SK-N-SH (cell line): ENCODE results near the gene HECW1. TPM values are rescaled to one million over a fixed set of nuclear protein-coding genes. Genes with fewer than 3 reads are reported as not detected.
A peak's percentile ranks its signal among the peaks of the same experiment; 100 is the strongest.

ENCODE experiments used
- CTCF ChIA-PET: fragments of 300-600, 350-600 bp; formaldehyde crosslinking; extraction: SDS; loops from one replicate; lab custom pipeline; 2021; lab: Yijun Ruan, JAX
- POLR2A ChIA-PET: fragments of 350-600 bp; sonication (Branson Sonifier 250); formaldehyde crosslinking; extraction: SDS; loops from one replicate; lab custom pipeline; 2020; ENCODE audit warnings: antibody characterized with exemption, inconsistent platforms; lab: Yijun Ruan, JAX
- DNase-seq: peaks from one replicate; pipeline ENCODE4 v3.0.0; 2012
- H2AFZ ChIP-seq: fragments of 200-600 bp; sonication (generic); 2 replicates; pipeline ENCODE4 v1.8.1; 2016; ENCODE audit warnings: antibody characterized with exemption, mild to moderate bottlenecking, low read depth
- H3F3A ChIP-seq: fragments of 200-600 bp; sonication (generic); replicated peaks from 2 replicates; pipeline ENCODE3; 2016; ENCODE audit warnings: antibody characterized with exemption, mild to moderate bottlenecking; ENCODE audit not compliant: insufficient read depth
- H3K27ac ChIP-seq, 2 experiments: fragments of 200-500 bp in 1 of 2; fragments of 200-600 bp in 1 of 2; sonication (Bioruptor generic) in 1 of 2; sonication (generic), shearing (Covaris generic) in 1 of 2; 2 replicates each; pipeline versions ENCODE4 v1.5.1 to v1.6.1; 2014 to 2016; ENCODE audit warnings: low read depth in 2 of 2, inconsistent platforms in 1 of 2, low read length in 1 of 2, mild to moderate bottlenecking in 1 of 2, mixed read lengths in 1 of 2
- H3K27me3 ChIP-seq: fragments of 200-600 bp; sonication (generic), shearing (Covaris generic); 2 replicates; pipeline ENCODE4 v1.6.1; 2016; ENCODE audit warnings: mixed run types; ENCODE audit not compliant: insufficient read depth
- H3K36me3 ChIP-seq, 2 experiments: fragments of 200-500 bp in 1 of 2; fragments of 200-600 bp in 1 of 2; sonication (Bioruptor generic) in 1 of 2; sonication (generic) in 1 of 2; replicated peaks in 1 of 2; 2 replicates each; pipeline versions ENCODE3 to v1.5.1; 2014 to 2016; ENCODE audit warnings: low read length in 1 of 2, mild to moderate bottlenecking in 1 of 2; ENCODE audit not compliant: insufficient read depth in 2 of 2, control insufficient read depth in 1 of 2
- H3K4me1 ChIP-seq, 2 experiments: fragments of 200-500 bp in 1 of 2; fragments of 200-600 bp in 1 of 2; sonication (Bioruptor generic) in 1 of 2; sonication (generic), shearing (Covaris generic) in 1 of 2; 2 replicates each; pipeline versions ENCODE4 v1.5.1 to v1.6.1; 2014 to 2016; ENCODE audit warnings: low read depth in 1 of 2, low read length in 1 of 2, mixed run types in 1 of 2; ENCODE audit not compliant: insufficient read depth in 2 of 2, control insufficient read depth in 1 of 2
- H3K4me2 ChIP-seq: fragments of 200-600 bp; sonication (generic), shearing (Covaris generic); 2 replicates; pipeline ENCODE4 v1.6.1; 2017; ENCODE audit warnings: mixed run types
- H3K4me3 ChIP-seq, 2 experiments: fragments of 200-500 bp in 1 of 2; fragments of 200-600 bp in 1 of 2; sonication (Bioruptor generic) in 1 of 2; sonication (generic), shearing (Covaris generic) in 1 of 2; 2 replicates each; pipeline versions ENCODE4 v1.5.1 to v1.8.1; 2014 to 2016; ENCODE audit warnings: low read depth in 2 of 2, inconsistent platforms in 1 of 2, low read length in 1 of 2, mild to moderate bottlenecking in 1 of 2, mixed read lengths in 1 of 2, moderate library complexity in 1 of 2
- H3K79me2 ChIP-seq: fragments of 200-600 bp; sonication (generic); 2 replicates; pipeline ENCODE4 v1.8.1; 2017; ENCODE audit warnings: mild to moderate bottlenecking; ENCODE audit not compliant: insufficient read depth
- H3K9ac ChIP-seq: fragments of 200-600 bp; sonication (generic); 2 replicates; pipeline ENCODE4 v1.6.1; 2017; ENCODE audit warnings: mixed run types
- H3K9me2 ChIP-seq: fragments of 200-600 bp; sonication (generic); 2 replicates; pipeline ENCODE4 v1.6.1; 2017; ENCODE audit warnings: mixed run types
- H3K9me3 ChIP-seq: fragments of 200-600 bp; sonication (generic); 2 replicates; pipeline ENCODE4 v1.6.1; 2017; ENCODE audit warnings: mixed run types, mild to moderate bottlenecking, moderate library complexity
- H4K20me1 ChIP-seq: fragments of 200-600 bp; sonication (generic); 2 replicates; pipeline ENCODE4 v1.6.1; 2017; ENCODE audit warnings: mild to moderate bottlenecking, mixed run types; ENCODE audit not compliant: insufficient read depth
- EP300 ChIP-seq, 2 experiments: IDR thresholded peaks; 2 replicates each; pipeline versions ENCODE4 v1.4.0 to v1.6.1; 2012; ENCODE audit warnings: borderline replicate concordance in 1 of 2, low read depth in 1 of 2, low read length in 1 of 2
- FOSL2 ChIP-seq: IDR thresholded peaks from 2 replicates; pipeline ENCODE4 v1.4.0; 2012; ENCODE audit warnings: low read depth, mild to moderate bottlenecking, moderate library complexity, borderline replicate concordance
- FOXM1 ChIP-seq: IDR thresholded peaks from 2 replicates; pipeline ENCODE4 v1.4.0; 2012; ENCODE audit warnings: low read depth, mild to moderate bottlenecking
- GABPA ChIP-seq: IDR thresholded peaks from 2 replicates; pipeline ENCODE4 v1.4.0; 2012; ENCODE audit warnings: low read depth, mild to moderate bottlenecking
- JUND ChIP-seq: IDR thresholded peaks from 2 replicates; pipeline ENCODE4 v1.4.0; 2012
- MXI1 ChIP-seq: IDR thresholded peaks from 2 replicates; pipeline ENCODE4 v1.6.1; 2012; ENCODE audit warnings: mild to moderate bottlenecking, low read depth, low read length, improper control_type of control experiment
- NFIC ChIP-seq: IDR thresholded peaks from 2 replicates; pipeline ENCODE4 v1.4.0; 2012; ENCODE audit warnings: borderline replicate concordance
- NRF1 ChIP-seq: IDR thresholded peaks from 2 replicates; pipeline ENCODE4 v1.6.1; 2012; ENCODE audit warnings: low read depth, mild to moderate bottlenecking, low read length
- POLR2AphosphoS5 ChIP-seq: IDR thresholded peaks from 2 replicates; pipeline ENCODE4 v1.6.1; 2012; ENCODE audit warnings: low read depth, low read length
- RCOR1 ChIP-seq: fragments of 150-350 bp; IDR thresholded peaks from 2 replicates; pipeline ENCODE4 v1.6.1; 2017; ENCODE audit warnings: antibody characterized with exemption, low read length
- RXRA ChIP-seq: IDR thresholded peaks from 2 replicates; pipeline ENCODE4 v1.4.0; 2012; ENCODE audit warnings: low read depth, mild to moderate bottlenecking, borderline replicate concordance
- SIN3A ChIP-seq: IDR thresholded peaks from 2 replicates; pipeline ENCODE4 v1.6.1; 2012; ENCODE audit warnings: low read depth, mild to moderate bottlenecking, low read length, moderate library complexity, borderline replicate concordance
- SMC3 ChIP-seq: IDR thresholded peaks from 2 replicates; pipeline ENCODE4 v1.6.1; 2012; ENCODE audit warnings: low read depth, low read length, improper control_type of control experiment
- TCF12 ChIP-seq: IDR thresholded peaks from 2 replicates; pipeline ENCODE4 v1.4.0; 2012
- WGBS: methylation state at CpG from one replicate; pipeline ENCODE4 v1.1.6; 2017; ENCODE audit warnings: low lambda C conversion rate; 5-methylcytosine and 5-hydroxymethylcytosine counted together
- polyA plus RNA-seq, 3 experiments: library from polyadenylated mRNA; depleted of rRNA; stranded (reverse); fragments of >200 nt; gene quantifications; 2 replicates each; pipeline ENCODE4 v1.2.3, GENCODE V29; 2012
- TF ChIP-seq, protein P1 (sequence below): fragments of 150-350 bp; IDR thresholded peaks from 2 replicates; pipeline ENCODE4 v1.6.1; 2017; ENCODE audit warnings: antibody characterized with exemption, low read length, low read depth, borderline replicate concordance
- TF ChIP-seq, protein P2 (sequence below): fragments of 150-350 bp; IDR thresholded peaks from 2 replicates; pipeline ENCODE4 v1.6.1; 2016; ENCODE audit warnings: mild to moderate bottlenecking, low read depth, low read length
- TF ChIP-seq, protein P3 (sequence below): IDR thresholded peaks from 2 replicates; pipeline ENCODE4; 2012
- TF ChIP-seq, protein P4 (sequence below): IDR thresholded peaks from 2 replicates; pipeline ENCODE4 v1.4.0; 2012; ENCODE audit warnings: low read depth
- TF ChIP-seq, protein P5 (sequence below): IDR thresholded peaks from 2 replicates; pipeline ENCODE4 v1.6.1; 2012; ENCODE audit warnings: mild to moderate bottlenecking, low read depth, low read length, moderate library complexity

The HECW1 gene
- polyA plus RNA-seq, 1 of the 3 experiments (the other 2 are of a cell fraction) = not detected

DNA sequence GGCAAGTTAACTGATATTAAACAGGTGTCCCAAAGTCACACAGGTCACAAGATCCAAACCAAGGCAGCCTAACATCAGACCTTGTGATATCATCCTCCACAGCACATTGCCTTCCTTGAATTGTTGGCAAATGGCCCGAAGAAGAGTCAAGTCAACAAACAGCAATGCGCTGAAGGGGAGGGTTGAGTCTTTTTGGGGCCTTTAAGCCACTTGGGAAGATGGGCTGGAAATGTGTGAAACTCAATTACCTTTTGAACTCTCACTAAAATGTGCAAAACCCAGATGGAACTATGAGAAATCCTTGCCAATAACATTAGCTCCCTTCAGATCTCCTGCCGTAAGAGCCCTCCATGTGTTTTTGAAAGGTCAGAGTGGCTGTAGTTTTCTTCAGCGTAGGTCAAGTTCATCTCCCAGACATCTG, 422.6 kb downstream of the HECW1 start:
- CTCF ChIA-PET = interaction anchor here (1.4 kb wide), 1 partner anchor 165 kb away, joined by 5 read pairs; no protein-coding TSS in a partner anchor
- POLR2A ChIA-PET = no interaction called here
- Histone ChIP-seq H3K79me2 (no peaks in the 10 kb centered on the region), H3K27me3 (peaks cover 31% of the 10 kb centered on the region), H2AFZ (no peak overlapping the region), H3K9me2 (no peaks in the 10 kb centered on the region), H3K4me2 (peak overlapping the region; percentile 7; the same call in 1 of the 2 replicates), H3K36me3 (no peaks in the 10 kb centered on the region), H3K4me3 (no peak overlapping the region), H4K20me1 (no peaks in the 10 kb centered on the region), H3K4me1 (peaks cover 10 to 49% of the 10 kb centered on the region in 2 experiments; a peak in 3 of 4 replicates), H3F3A (peaks cover 12% of the 10 kb centered on the region), H3K9me3 (no peaks in the 10 kb centered on the region), H3K9ac (no peak overlapping the region), H3K27ac (no peak overlapping the region; a peak in 1 of 4 replicates)
- WGBS = 74% methylated on average over 4 of the region's 4 CpGs
- TF ChIP-seq, protein P1, sequence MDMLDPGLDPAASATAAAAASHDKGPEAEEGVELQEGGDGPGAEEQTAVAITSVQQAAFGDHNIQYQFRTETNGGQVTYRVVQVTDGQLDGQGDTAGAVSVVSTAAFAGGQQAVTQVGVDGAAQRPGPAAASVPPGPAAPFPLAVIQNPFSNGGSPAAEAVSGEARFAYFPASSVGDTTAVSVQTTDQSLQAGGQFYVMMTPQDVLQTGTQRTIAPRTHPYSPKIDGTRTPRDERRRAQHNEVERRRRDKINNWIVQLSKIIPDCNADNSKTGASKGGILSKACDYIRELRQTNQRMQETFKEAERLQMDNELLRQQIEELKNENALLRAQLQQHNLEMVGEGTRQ = no peak
- TF ChIP-seq NFIC (peak; percentile 39; the same call in 1 of the 2 replicates), NRF1 (no peak), RCOR1 (no peak), MXI1 (no peak), TCF12 (peak; percentile 53; the same call in 1 of the 2 replicates)
- TF ChIP-seq, protein P2, sequence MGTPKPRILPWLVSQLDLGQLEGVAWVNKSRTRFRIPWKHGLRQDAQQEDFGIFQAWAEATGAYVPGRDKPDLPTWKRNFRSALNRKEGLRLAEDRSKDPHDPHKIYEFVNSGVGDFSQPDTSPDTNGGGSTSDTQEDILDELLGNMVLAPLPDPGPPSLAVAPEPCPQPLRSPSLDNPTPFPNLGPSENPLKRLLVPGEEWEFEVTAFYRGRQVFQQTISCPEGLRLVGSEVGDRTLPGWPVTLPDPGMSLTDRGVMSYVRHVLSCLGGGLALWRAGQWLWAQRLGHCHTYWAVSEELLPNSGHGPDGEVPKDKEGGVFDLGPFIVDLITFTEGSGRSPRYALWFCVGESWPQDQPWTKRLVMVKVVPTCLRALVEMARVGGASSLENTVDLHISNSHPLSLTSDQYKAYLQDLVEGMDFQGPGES = no peak
- no peak for DNase-seq

DNA sequence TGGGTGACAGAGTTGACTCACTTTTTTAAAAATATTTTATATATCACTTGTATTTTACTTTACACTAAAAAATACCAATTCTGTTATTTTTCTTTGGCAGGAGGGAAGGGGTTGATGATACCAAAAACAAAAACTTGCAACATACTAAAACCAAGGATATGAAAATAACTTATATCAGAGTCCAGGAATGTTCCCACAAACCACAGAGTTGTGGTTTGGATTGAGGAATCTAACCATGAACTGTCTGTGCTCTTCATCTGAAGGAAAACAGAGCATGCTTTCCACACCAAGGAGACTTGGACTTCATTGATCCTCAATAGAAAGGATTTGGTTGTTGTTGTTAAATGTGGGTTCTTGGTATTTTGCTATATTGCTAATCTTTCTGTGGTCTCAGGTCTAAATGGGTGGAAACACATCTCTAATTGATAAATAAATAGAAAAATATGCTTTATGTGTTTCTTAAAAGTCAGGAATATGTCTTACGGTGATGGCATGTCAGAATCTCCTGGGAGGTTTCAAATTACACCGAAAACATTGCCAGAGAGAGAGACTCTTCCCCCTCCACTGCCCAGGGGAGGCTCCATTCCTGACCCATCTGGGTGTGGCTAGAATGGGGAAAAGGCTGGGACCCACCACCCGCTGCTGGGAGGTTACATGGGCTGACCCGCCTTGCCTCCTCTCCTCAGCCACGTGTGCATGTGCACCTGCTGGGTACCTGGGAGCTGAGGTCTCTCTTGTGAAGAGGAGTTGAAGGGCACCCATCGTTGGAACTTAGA, 423.6 kb downstream of the HECW1 start:
- no peak for DNase-seq
- WGBS = 66% methylated on average over 6 of the region's 6 CpGs
- Histone ChIP-seq H3K4me1 (peaks cover 10 to 44% of the 10 kb centered on the region in 2 experiments; a peak in 3 of 4 replicates), H3K4me2 (peak overlapping the region; percentile 35; the same call in 1 of the 2 replicates), H3K27ac (peak overlapping the region in 1 of 2 experiments; percentile 18; a peak in 2 of 4 replicates), H3K9me2 (no peaks in the 10 kb centered on the region), H3K4me3 (no peak overlapping the region), H3K36me3 (no peaks in the 10 kb centered on the region), H2AFZ (no peak overlapping the region), H4K20me1 (no peaks in the 10 kb centered on the region), H3K9ac (no peak overlapping the region), H3K79me2 (no peaks in the 10 kb centered on the region), H3K9me3 (no peaks in the 10 kb centered on the region), H3K27me3 (peaks cover 26% of the 10 kb centered on the region), H3F3A (peaks cover 12% of the 10 kb centered on the region)
- POLR2A ChIA-PET = no interaction called here
- CTCF ChIA-PET = interaction anchor here (2.7 kb wide), 1 partner anchor 46 kb away, joined by 18 read pairs; the partner anchor contains the start of gene STK17A
- TF ChIP-seq SIN3A (0 out of 2 replicates have a peak, but pooled peaks have one; percentile 33), GABPA (no peak), JUND (peak; percentile 78), FOSL2 (peak; percentile 28; the same call in 1 of the 2 replicates), TCF12 (peak; percentile 98), RXRA (peak; percentile 88; the same call in 1 of the 2 replicates), NFIC (peak; percentile 77), POLR2AphosphoS5 (peak; percentile 86), SMC3 (no peak), FOXM1 (peak; percentile 55; the same call in 1 of the 2 replicates), EP300 (IDR thresholded peaks at IDR 0.05; ENCODE audit: borderline replicate concordance in 1 of 2, low read depth in 1 of 2, low read length in 1 of 2) (peak in 1 of 2 experiments; percentile 87; a peak in 2 of 4 replicates)
- TF ChIP-seq, protein P3, sequence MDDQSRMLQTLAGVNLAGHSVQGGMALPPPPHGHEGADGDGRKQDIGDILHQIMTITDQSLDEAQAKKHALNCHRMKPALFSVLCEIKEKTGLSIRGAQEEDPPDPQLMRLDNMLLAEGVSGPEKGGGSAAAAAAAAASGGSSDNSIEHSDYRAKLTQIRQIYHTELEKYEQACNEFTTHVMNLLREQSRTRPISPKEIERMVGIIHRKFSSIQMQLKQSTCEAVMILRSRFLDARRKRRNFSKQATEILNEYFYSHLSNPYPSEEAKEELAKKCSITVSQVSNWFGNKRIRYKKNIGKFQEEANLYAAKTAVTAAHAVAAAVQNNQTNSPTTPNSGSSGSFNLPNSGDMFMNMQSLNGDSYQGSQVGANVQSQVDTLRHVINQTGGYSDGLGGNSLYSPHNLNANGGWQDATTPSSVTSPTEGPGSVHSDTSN = peak; percentile 92
- TF ChIP-seq, protein P4, sequence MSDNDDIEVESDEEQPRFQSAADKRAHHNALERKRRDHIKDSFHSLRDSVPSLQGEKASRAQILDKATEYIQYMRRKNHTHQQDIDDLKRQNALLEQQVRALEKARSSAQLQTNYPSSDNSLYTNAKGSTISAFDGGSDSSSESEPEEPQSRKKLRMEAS = peak; percentile 55; the same call in 1 of the 2 replicates
- TF ChIP-seq, protein P5, sequence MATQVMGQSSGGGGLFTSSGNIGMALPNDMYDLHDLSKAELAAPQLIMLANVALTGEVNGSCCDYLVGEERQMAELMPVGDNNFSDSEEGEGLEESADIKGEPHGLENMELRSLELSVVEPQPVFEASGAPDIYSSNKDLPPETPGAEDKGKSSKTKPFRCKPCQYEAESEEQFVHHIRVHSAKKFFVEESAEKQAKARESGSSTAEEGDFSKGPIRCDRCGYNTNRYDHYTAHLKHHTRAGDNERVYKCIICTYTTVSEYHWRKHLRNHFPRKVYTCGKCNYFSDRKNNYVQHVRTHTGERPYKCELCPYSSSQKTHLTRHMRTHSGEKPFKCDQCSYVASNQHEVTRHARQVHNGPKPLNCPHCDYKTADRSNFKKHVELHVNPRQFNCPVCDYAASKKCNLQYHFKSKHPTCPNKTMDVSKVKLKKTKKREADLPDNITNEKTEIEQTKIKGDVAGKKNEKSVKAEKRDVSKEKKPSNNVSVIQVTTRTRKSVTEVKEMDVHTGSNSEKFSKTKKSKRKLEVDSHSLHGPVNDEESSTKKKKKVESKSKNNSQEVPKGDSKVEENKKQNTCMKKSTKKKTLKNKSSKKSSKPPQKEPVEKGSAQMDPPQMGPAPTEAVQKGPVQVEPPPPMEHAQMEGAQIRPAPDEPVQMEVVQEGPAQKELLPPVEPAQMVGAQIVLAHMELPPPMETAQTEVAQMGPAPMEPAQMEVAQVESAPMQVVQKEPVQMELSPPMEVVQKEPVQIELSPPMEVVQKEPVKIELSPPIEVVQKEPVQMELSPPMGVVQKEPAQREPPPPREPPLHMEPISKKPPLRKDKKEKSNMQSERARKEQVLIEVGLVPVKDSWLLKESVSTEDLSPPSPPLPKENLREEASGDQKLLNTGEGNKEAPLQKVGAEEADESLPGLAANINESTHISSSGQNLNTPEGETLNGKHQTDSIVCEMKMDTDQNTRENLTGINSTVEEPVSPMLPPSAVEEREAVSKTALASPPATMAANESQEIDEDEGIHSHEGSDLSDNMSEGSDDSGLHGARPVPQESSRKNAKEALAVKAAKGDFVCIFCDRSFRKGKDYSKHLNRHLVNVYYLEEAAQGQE = no peak
